Measurements from ENCODE around the gene MME. TPM values are rescaled to one million over a fixed set of nuclear protein-coding genes. Genes with fewer than 3 reads are reported as not detected.

The MME gene
- total RNA-seq, 1 donor from 2014 or later, result 54.3 TPM

DNA sequence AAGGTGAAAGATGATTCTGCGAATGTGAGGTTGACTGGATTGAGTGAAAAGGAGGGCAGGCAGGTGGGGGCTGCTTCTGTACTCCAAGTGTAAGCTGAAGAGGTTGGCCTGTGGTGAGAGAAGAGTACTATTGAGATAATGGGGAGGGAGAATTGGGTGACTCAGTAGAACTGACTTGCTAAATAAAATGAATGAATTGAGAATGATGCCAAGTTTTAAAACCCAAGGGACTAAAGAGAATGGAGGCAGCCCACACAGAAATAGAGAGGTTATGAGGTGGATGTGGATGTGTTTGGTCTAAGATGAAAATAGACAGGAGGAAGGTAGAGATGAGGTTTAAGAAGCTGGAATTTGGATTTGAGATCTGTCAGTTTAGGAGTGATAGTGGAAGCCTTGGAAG lies 5.9 kb downstream of the MME start:
- TF ChIP-seq EZH2 (IDR thresholded peaks at IDR 0.05; ENCODE audit: insufficient read depth, low read length), result no peak
- no peak for TF ChIP-seq CTCF (IDR thresholded peaks at IDR 0.05; ENCODE audit: insufficient read depth, low read depth, low read length)
- no peak overlapping the region for H2AFZ ChIP-seq (ENCODE audit: low read depth, low read length)
- H3K36me3 Mint-ChIP-seq (ENCODE audit: low read depth, unreplicated experiment), result peaks cover 3% of the 10 kb centered on the region
- no peak overlapping the region for H3K9ac ChIP-seq (ENCODE audit: low read length)
- no peak overlapping the region for H3K4me2 ChIP-seq (ENCODE audit: low read length)
- no peaks in the 10 kb centered on the region for H4K20me1 ChIP-seq (ENCODE audit: insufficient read depth, low read length)
- no peak overlapping the region for H3K27ac Mint-ChIP-seq (ENCODE audit: unreplicated experiment)
- FAIRE-seq (no peak), DNase-seq (ENCODE audit: low read depth) (no peak)
- no peak overlapping the region for H3K4me3 Mint-ChIP-seq (ENCODE audit: unreplicated experiment)
- H3K9me3 Mint-ChIP-seq (ENCODE audit: unreplicated experiment), result no peaks in the 10 kb centered on the region
- no peak overlapping the region for H3K27ac ChIP-seq (ENCODE audit: low read depth, low read length)
- H3K4me3 ChIP-seq (ENCODE audit: insufficient read depth, low read depth, low read length), result no peak overlapping the region
- H3K27me3 Mint-ChIP-seq (ENCODE audit: low read depth, unreplicated experiment), result peaks cover 1% of the 10 kb centered on the region
- no peaks in the 10 kb centered on the region for H3K4me1 ChIP-seq (ENCODE audit: insufficient read depth, low read length)
- no peaks in the 10 kb centered on the region for H3K27me3 ChIP-seq (ENCODE audit: insufficient read depth, low read length)
- H3K79me2 ChIP-seq (ENCODE audit: insufficient read depth, low read length), result no peaks in the 10 kb centered on the region
- no peaks in the 10 kb centered on the region for H3K36me3 ChIP-seq (ENCODE audit: insufficient read depth, low read length)
- no peaks in the 10 kb centered on the region for H3K4me1 Mint-ChIP-seq (ENCODE audit: low read depth, unreplicated experiment)
- H3K9me3 ChIP-seq (ENCODE audit: insufficient read depth, low read depth, low read length), result no peaks in the 10 kb centered on the region

DNA sequence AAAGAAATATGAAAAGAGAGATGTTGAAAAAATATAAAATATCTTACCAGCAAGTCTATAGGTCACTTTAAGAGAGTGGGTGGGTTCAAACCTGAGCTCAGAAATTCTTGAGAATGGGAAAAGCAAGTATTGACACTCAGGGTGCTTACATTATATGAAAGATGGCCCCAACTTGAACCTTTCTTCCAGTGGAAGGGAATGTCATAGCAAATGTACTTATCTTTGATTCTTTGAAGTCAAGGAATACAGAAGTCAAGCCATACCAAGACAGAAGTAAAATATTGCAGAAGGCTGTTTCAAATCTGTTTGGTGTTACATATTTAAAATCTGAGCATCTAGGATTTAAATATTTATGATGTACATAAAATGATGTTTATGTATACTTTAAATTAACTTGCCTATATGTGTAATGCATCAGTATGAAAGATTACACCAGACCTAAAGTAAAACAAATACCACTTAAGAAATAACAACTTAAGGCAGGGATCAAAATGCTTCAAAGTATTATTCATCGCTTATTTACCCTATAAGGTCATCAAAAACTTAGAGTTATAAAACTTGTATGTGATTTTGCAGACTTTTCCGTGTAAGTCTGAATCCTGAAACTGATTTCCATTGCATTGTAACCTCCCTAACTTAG lies 8.7 kb downstream of the MME start:
- TF ChIP-seq CTCF (IDR thresholded peaks at IDR 0.05; ENCODE audit: insufficient read depth, low read depth, low read length), result no peak
- no peak for TF ChIP-seq EZH2 (IDR thresholded peaks at IDR 0.05; ENCODE audit: insufficient read depth, low read length)
- Histone ChIP-seq H3K27ac (ENCODE audit: low read depth, low read length) (no peak overlapping the region), H4K20me1 (ENCODE audit: insufficient read depth, low read length) (no peaks in the 10 kb centered on the region), H3K4me3 (ENCODE audit: insufficient read depth, low read depth, low read length) (no peak overlapping the region), H3K36me3 (ENCODE audit: insufficient read depth, low read length) (no peaks in the 10 kb centered on the region), H3K4me1 (ENCODE audit: insufficient read depth, low read length) (no peaks in the 10 kb centered on the region), H3K9ac (ENCODE audit: low read length) (no peak overlapping the region), H2AFZ (ENCODE audit: low read depth, low read length) (no peak overlapping the region), H3K27me3 (ENCODE audit: insufficient read depth, low read length) (no peaks in the 10 kb centered on the region), H3K9me3 (ENCODE audit: insufficient read depth, low read depth, low read length) (no peaks in the 10 kb centered on the region), H3K79me2 (ENCODE audit: insufficient read depth, low read length) (no peaks in the 10 kb centered on the region), H3K4me2 (ENCODE audit: low read length) (no peak overlapping the region)
- DNase-seq (ENCODE audit: low read depth) (no peak), FAIRE-seq (no peak)
- H3K4me3 Mint-ChIP-seq (ENCODE audit: unreplicated experiment), result no peak overlapping the region
- no peaks in the 10 kb centered on the region for H3K4me1 Mint-ChIP-seq (ENCODE audit: low read depth, unreplicated experiment)
- peaks cover 3% of the 10 kb centered on the region for H3K36me3 Mint-ChIP-seq (ENCODE audit: low read depth, unreplicated experiment)
- no peak overlapping the region for H3K27ac Mint-ChIP-seq (ENCODE audit: unreplicated experiment)
- no peaks in the 10 kb centered on the region for H3K9me3 Mint-ChIP-seq (ENCODE audit: unreplicated experiment)
- H3K27me3 Mint-ChIP-seq (ENCODE audit: low read depth, unreplicated experiment), result no peaks in the 10 kb centered on the region

DNA sequence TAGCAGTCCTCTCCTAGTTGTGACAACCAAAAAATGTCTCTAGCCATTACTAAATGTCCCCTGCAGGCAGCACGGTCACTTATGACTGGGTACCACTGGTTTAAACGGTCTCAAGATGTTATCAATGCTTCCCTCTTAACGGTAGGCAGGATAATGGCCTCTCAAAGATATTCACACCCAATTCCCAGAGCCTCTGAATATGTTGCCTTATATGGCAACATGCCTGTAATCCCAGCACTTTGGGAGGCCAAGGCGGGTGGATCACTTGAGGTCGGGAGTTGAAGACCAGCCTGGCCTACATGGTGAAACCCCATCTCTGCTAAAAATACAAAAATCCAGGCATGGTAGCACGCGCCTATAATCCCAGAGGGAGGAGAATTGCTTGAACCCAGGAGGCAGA lies 9.4 kb downstream of the MME start:
- H3K27me3 Mint-ChIP-seq (ENCODE audit: low read depth, unreplicated experiment), result no peaks in the 10 kb centered on the region
- DNase-seq (ENCODE audit: low read depth), result no peak

More for the DNA sequence above, 9.4 kb downstream of the MME start:
- FAIRE-seq, result no peak
- Mint-ChIP-seq H3K4me1 (ENCODE audit: low read depth, unreplicated experiment) (no peaks in the 10 kb centered on the region), H3K27ac (ENCODE audit: unreplicated experiment) (no peak overlapping the region), H3K36me3 (ENCODE audit: low read depth, unreplicated experiment) (peaks cover 3% of the 10 kb centered on the region), H3K9me3 (ENCODE audit: unreplicated experiment) (no peaks in the 10 kb centered on the region), H3K4me3 (ENCODE audit: unreplicated experiment) (no peak overlapping the region)
- no peaks in the 10 kb centered on the region for H3K27me3 ChIP-seq (ENCODE audit: insufficient read depth, low read length)
- no peak overlapping the region for H3K9ac ChIP-seq (ENCODE audit: low read length)
- no peak overlapping the region for H3K4me2 ChIP-seq (ENCODE audit: low read length)
- H2AFZ ChIP-seq (ENCODE audit: low read depth, low read length), result no peak overlapping the region
- no peak overlapping the region for H3K27ac ChIP-seq (ENCODE audit: low read depth, low read length)
- H3K79me2 ChIP-seq (ENCODE audit: insufficient read depth, low read length), result no peaks in the 10 kb centered on the region
- no peaks in the 10 kb centered on the region for H3K36me3 ChIP-seq (ENCODE audit: insufficient read depth, low read length)
- H3K4me1 ChIP-seq (ENCODE audit: insufficient read depth, low read length), result no peaks in the 10 kb centered on the region
- no peak overlapping the region for H3K4me3 ChIP-seq (ENCODE audit: insufficient read depth, low read depth, low read length)
- H4K20me1 ChIP-seq (ENCODE audit: insufficient read depth, low read length), result no peaks in the 10 kb centered on the region
- TF ChIP-seq CTCF (IDR thresholded peaks at IDR 0.05; ENCODE audit: insufficient read depth, low read depth, low read length) (no peak), EZH2 (IDR thresholded peaks at IDR 0.05; ENCODE audit: insufficient read depth, low read length) (no peak)
- no peaks in the 10 kb centered on the region for H3K9me3 ChIP-seq (ENCODE audit: insufficient read depth, low read depth, low read length)

Measured in astrocyte (in vitro differentiated cells and primary cell).